ENCODE results near the gene EGFL7. TPM values are rescaled to one million over a fixed set of nuclear protein-coding genes. Genes with fewer than 3 reads are reported as not detected.

Gene EGFL7
- total RNA-seq, 3 donors from 2014 or later, result 15.9 to 43.4 (median 18.9) TPM

DNA sequence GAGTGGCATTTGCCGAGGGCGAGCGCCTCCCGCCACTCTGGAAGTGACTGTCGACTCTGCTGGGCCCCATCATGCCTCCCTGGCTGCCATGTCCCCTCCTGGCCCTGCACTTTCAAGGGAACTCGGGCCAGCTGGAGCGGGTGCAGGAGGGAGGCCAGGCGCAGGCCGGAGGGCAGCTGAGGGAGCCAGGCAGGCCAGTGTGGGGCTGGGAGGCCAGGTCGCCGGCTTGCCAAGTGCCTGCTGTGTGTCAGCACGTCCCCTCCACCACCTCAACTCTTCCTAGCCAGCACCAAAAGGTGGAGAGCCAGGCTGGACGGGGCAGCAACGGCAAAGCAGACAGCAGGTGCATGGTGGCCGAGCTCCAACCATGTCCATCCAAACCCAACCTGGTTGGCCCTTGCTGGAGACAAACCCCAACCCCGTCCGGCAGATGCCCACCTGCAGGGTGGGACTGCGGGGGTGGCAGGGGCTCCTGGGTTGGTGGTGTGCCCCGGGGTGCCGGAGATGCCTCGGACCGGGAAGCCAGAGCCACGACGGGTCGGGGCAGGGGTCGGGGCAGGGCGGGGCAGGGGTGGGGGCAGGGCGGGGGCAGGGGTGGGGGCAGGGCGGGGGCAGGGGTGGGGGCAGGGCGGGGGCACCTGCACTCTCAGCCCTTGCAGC, 36.5 kb upstream of the EGFL7 start:
- peak in 2 of 3 donors; percentile 50 to 57 for DNase-seq
- ATAC-seq, result no peak
- H3K36me3 ChIP-seq (ENCODE audit: low read depth), result no peaks in the 10 kb centered on the region
- no peaks in the 10 kb centered on the region for H3K9me3 ChIP-seq
- TF ChIP-seq, protein P1, sequence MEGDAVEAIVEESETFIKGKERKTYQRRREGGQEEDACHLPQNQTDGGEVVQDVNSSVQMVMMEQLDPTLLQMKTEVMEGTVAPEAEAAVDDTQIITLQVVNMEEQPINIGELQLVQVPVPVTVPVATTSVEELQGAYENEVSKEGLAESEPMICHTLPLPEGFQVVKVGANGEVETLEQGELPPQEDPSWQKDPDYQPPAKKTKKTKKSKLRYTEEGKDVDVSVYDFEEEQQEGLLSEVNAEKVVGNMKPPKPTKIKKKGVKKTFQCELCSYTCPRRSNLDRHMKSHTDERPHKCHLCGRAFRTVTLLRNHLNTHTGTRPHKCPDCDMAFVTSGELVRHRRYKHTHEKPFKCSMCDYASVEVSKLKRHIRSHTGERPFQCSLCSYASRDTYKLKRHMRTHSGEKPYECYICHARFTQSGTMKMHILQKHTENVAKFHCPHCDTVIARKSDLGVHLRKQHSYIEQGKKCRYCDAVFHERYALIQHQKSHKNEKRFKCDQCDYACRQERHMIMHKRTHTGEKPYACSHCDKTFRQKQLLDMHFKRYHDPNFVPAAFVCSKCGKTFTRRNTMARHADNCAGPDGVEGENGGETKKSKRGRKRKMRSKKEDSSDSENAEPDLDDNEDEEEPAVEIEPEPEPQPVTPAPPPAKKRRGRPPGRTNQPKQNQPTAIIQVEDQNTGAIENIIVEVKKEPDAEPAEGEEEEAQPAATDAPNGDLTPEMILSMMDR (IDR thresholded peaks at IDR 0.05), result no peak
- intact Hi-C loops (cut with DNase I, micrococcal nuclease), result no loop called here
- H3K4me1 ChIP-seq (ENCODE audit: low read depth), result peaks cover 59% of the 10 kb centered on the region
- no peak overlapping the region for H3K4me3 ChIP-seq

DNA sequence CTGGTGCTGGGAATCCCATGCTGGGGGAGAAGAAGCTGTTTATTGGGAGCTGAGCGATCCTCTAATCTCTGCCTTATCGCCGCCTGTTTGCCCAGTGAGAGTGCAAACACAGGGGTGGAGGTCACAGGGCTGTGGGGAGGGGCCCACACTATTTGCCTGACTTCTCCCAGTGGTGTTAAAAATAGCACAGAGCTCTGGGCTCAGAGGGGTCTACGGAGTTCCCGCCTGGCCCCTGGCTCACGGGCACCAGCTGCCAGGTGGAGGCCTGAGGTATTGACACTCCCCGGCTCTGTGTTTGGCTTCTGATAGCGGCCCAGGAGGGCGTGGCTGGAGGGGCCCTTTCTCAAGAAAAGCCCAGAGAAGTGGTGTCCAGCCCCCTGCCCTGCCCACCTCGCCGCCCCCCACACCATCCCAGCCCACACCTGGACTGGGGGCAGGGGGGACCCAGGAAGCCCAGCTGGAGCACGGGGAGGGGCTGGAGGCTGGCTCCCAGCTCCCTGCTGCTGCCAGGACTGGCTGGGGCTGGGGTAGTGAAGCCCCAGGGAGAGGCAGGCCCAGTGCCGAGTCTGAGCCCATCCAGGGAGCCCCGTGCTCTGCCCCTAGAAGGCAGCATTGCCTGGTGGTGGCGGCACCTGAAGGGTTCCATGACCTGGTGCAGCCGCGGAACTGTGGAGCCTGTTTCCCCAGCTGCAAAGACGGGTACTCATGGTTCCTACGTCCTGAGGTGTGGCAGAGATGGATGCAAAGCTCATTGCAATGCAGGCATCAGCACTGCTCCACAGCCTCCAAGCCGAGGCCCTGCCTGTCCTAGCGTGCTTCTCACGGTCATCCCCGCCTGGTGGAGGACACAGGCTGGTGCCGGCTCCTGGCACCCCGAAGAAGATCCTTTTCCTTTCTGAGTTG, 35.7 kb upstream of the EGFL7 start:
- Histone ChIP-seq H3K9me3 (no peaks in the 10 kb centered on the region), H3K4me1 (ENCODE audit: low read depth) (peaks cover 59% of the 10 kb centered on the region), H3K36me3 (ENCODE audit: low read depth) (no peaks in the 10 kb centered on the region), H3K4me3 (no peak overlapping the region)
- TF ChIP-seq, protein P1 (IDR thresholded peaks at IDR 0.05), result no peak
- DNase-seq (peak; percentile 61 to 82 (median 70)), ATAC-seq (peak; percentile 56)
- intact Hi-C loops (cut with DNase I, micrococcal nuclease), result no loop called here

DNA sequence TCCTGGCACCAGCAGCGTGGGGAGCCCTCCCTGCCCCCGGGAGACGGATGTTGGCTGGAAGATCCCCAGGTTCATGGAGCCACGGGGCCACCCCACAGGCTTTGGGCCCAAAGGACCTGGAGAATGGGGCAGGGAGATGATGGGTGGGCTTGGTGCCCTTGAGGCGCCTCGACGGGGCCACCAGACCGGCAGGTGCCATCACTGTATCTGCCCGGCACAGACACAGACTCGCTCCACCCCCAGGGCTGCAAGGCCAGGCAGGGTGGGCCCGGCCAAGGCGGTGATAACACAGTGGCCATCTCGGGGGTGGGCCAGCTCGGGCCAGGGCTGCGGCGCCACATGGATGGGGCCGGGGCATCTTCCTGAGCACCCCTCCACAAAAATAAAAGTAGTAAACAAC, 35.0 kb upstream of the EGFL7 start:
- peak in 1 of 3 donors; percentile 28 for DNase-seq
- intact Hi-C loops (cut with DNase I, micrococcal nuclease), result no loop called here

DNA sequence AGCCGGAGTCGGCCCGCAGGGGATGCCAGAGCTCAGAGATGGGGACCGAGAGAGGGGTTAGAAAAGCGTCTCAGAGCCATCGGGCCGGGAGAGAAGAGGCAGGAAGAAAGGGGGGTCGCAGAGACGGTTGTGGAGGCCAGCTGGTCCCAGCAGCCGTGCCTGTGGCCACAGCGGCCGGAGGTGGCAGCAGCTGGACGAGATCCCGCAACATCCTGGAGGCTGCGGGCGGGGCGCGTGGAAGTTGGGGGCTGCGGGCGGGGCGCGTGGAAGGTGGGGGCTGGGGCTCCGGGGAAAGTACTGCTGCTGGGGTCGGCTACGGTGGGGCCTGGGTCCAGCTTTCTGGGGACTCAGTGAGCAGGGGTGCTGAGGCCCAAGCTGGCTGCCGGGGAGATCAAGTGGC, 34.4 kb upstream of the EGFL7 start:
- DNase-seq (peak in 1 of 3 donors; percentile 32), ATAC-seq (no peak)
- H3K4me3 ChIP-seq, result no peak overlapping the region
- intact Hi-C loops (cut with DNase I, micrococcal nuclease), result no loop called here
- TF ChIP-seq, protein P1 (IDR thresholded peaks at IDR 0.05), result no peak
- peaks cover 61% of the 10 kb centered on the region for H3K4me1 ChIP-seq (ENCODE audit: low read depth)
- H3K9me3 ChIP-seq, result no peaks in the 10 kb centered on the region
- no peaks in the 10 kb centered on the region for H3K36me3 ChIP-seq (ENCODE audit: low read depth)

More for the DNA sequence above, 35.0 kb upstream of the EGFL7 start:
- Histone ChIP-seq H3K4me3 (no peak overlapping the region), H3K4me1 (ENCODE audit: low read depth) (peaks cover 59% of the 10 kb centered on the region), H3K36me3 (ENCODE audit: low read depth) (no peaks in the 10 kb centered on the region), H3K9me3 (no peaks in the 10 kb centered on the region)
- ATAC-seq, result no peak
- TF ChIP-seq, protein P1 (IDR thresholded peaks at IDR 0.05), result no peak

DNA sequence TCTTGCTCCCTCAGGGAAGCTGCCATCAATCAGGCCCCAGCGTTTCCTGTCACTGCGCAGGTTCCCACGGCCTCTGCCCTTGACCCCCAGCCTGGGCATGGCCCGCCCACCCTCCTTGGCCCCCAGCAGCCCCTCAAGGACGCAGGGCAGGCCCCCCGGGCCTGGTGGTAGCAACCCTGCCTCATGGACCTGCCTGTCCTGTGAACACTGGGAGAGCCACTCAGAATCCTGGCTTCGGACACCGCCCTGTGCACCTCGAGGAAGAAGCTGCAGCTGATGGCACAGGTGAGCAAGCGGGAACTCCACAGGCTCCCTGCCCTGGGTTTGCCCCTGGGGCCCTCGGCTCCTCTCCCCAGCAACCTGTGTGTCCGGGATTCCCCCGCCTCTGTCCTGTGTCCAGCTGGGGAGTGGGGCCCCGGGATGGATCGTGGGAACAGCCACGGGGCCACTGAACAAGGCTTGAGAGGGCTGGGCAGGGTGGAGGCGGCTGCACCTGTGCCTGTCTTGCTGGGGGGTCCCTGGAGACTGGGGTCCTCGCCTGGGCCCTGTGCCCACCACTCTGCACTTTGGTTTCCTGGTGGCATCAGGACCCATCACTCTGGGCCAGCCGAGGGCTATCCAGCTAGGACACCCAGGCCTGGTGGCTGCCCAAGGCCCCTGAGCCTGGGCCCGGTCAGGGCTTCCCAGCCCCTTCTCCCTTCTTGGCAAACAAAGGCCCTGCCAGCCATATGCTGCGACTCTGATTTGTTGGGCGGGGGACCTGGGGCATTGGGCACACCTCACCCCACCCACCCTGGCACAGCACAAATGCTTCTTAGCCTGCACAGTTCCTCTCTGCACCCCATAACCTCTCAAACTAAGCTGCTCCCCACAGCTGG, 33.5 kb upstream of the EGFL7 start:
- no peaks in the 10 kb centered on the region for H3K36me3 ChIP-seq (ENCODE audit: low read depth)
- DNase-seq, result peak; percentile 52 to 66 (median 62)
- intact Hi-C loops (cut with DNase I, micrococcal nuclease), result no loop called here
- ATAC-seq, result peak; percentile 29
- peaks cover 59% of the 10 kb centered on the region for H3K4me1 ChIP-seq (ENCODE audit: low read depth)
- no peak overlapping the region for H3K4me3 ChIP-seq
- H3K9me3 ChIP-seq, result no peaks in the 10 kb centered on the region
- TF ChIP-seq, protein P1 (IDR thresholded peaks at IDR 0.05), result no peak

Measured in mucosa of descending colon (tissue), 3 donors.